Measurements from ENCODE around the gene OTOP2. TPM values are rescaled to one million over a fixed set of nuclear protein-coding genes. Genes with fewer than 3 reads are reported as not detected.

The OTOP2 gene
- polyA plus RNA-seq, 1 experiment: not detected

GRCh38 chr17:74939534-74939933 is 15.5 kb downstream of the OTOP2 start:
- DNase-seq (ENCODE audit: low read depth, low spot score): no peak
- H3K27ac ChIP-seq (ENCODE audit: low read depth, low read length): no peak overlapping the region
- no peaks in the 10 kb centered on the region; the same call in 1 of the 2 replicates for H3K9me3 ChIP-seq (ENCODE audit: control insufficient read depth, insufficient read depth, low read length)
- H3K27me3 ChIP-seq (ENCODE audit: control insufficient read depth, insufficient read depth, low read length): peaks cover 67% of the 10 kb centered on the region
- POLR2A ChIA-PET: no interaction called here
- H3K4me3 ChIP-seq (ENCODE audit: low read depth, low read length): no peak overlapping the region
- CTCF ChIA-PET: interaction anchor here (1.6 kb wide), 1 partner anchor 18 kb away, joined by 6 read pairs; no protein-coding TSS in a partner anchor
- no peak for TF ChIP-seq CTCF (IDR thresholded peaks at IDR 0.05; ENCODE audit: low read depth, low read length)

DNA sequence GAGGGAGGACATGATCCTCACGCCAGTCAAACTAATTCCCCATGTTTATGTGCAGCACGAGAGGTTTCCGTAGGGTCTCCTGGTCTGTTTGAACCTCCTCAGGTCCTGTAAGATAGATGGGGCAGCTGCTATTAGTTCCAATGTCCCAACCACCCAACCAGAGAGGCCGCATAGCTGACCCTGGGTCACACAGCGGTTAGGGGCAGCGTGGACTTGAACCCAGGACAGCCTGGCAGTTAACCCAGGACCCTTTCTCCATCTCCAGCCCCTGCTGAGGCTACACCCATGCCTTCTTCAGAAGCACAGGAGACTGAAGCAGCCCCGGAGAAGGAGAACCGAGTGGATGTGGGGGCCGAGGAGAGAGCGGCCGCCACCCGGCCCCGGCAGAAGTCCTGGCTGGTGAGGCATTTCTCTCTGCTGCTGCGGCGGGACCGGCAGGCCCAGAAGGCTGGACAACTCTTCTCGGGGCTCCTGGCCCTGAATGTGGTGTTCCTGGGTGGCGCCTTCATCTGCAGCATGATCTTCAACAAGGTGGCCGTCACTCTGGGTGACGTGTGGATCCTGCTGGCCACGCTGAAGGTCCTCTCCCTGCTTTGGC is 17.2 kb downstream of the OTOP2 start:
- no peak overlapping the region for H3K27ac ChIP-seq (ENCODE audit: low read depth, low read length)

DNA sequence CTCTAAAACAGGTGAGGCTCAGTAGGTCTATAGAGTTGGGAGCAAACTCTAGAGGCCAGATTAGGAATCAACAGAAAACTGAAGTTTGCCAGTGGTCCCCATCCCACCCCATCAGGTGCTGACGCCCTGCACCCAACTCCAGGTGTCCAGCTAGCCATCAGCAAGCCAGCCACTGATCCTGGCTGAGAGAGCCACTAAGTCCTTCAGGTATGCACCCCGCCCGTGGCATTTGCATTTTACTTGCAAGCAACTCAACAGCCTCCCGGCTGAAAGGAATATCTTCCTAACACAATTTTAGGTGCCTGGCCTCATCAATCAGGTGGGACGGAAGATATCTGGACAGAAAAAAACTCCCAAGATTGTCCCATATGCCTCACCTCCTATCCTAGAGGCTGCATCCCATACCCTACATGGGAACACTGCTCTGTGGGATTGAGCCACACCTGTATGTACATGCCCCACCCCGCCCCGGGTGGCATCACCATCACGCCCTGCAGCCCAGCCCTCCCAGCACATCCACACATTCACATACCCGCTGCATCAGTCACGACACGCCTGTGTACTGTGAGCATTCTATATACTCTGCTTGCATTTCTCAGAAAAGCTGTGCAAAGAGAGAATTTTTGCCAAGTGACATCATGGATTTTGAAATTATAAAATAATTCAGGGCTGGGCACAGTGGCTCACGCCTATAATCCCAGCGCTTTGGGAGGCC is 19.9 kb downstream of the OTOP2 start:
- H3K9me3 ChIP-seq (ENCODE audit: control insufficient read depth, insufficient read depth, low read length): no peaks in the 10 kb centered on the region; the same call in 1 of the 2 replicates
- ChIA-PET POLR2A (no interaction called here), CTCF (interaction anchor here (2.3 kb wide), 1 partner anchor 17 kb away, joined by 12 read pairs; no protein-coding TSS in a partner anchor)
- TF ChIP-seq CTCF (IDR thresholded peaks at IDR 0.05; ENCODE audit: low read depth, low read length): no peak
- no peak overlapping the region for H3K4me3 ChIP-seq (ENCODE audit: low read depth, low read length)
- DNase-seq (ENCODE audit: low read depth, low spot score): no peak
- H3K27ac ChIP-seq (ENCODE audit: low read depth, low read length): no peak overlapping the region
- peaks cover 38% of the 10 kb centered on the region for H3K27me3 ChIP-seq (ENCODE audit: control insufficient read depth, insufficient read depth, low read length)

More for the DNA sequence above, 17.2 kb downstream of the OTOP2 start:
- Histone ChIP-seq H3K4me3 (ENCODE audit: low read depth, low read length) (no peak overlapping the region), H3K27me3 (ENCODE audit: control insufficient read depth, insufficient read depth, low read length) (peaks cover 57% of the 10 kb centered on the region), H3K9me3 (ENCODE audit: control insufficient read depth, insufficient read depth, low read length) (no peaks in the 10 kb centered on the region)
- ChIA-PET CTCF (no interaction called here), POLR2A (no interaction called here)
- no peak for TF ChIP-seq CTCF (IDR thresholded peaks at IDR 0.05; ENCODE audit: low read depth, low read length)
- no peak for DNase-seq (ENCODE audit: low read depth, low spot score)

DNA sequence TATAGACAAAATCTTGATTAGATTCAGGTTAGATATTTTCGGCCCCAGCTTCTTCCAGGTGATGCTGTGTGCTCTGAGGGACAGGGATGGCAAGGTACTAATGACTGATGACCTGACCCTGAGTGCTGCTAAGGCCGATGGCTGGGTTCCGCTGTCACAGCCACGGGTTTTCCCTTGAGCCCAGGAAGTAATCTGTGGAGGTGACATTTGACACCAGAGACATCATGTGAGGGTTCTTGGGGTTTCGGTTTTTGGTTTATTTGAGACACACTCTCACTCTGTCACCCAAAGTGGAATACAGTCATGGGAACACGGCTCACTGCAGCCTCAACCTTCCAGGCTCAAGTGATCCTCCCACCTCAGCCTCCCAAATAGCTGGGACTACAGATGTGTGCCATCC is 21.5 kb downstream of the OTOP2 start:
- CTCF ChIA-PET: interaction anchor here (0.7 to 2.3 kb wide), 3 partner anchors 10 to 16 kb away, joined by 3 to 12 read pairs (median 3); no protein-coding TSS in a partner anchor
- Histone ChIP-seq H3K27me3 (ENCODE audit: control insufficient read depth, insufficient read depth, low read length) (peaks cover 43% of the 10 kb centered on the region), H3K4me3 (ENCODE audit: low read depth, low read length) (no peak overlapping the region), H3K27ac (ENCODE audit: low read depth, low read length) (no peak overlapping the region), H3K9me3 (ENCODE audit: control insufficient read depth, insufficient read depth, low read length) (no peaks in the 10 kb centered on the region; the same call in 1 of the 2 replicates)
- POLR2A ChIA-PET: interaction anchor here (0.8 kb wide), 1 partner anchor 72 kb away, joined by 3 read pairs; no protein-coding TSS in a partner anchor
- no peak for TF ChIP-seq CTCF (IDR thresholded peaks at IDR 0.05; ENCODE audit: low read depth, low read length)
- no peak for DNase-seq (ENCODE audit: low read depth, low spot score)

DNA sequence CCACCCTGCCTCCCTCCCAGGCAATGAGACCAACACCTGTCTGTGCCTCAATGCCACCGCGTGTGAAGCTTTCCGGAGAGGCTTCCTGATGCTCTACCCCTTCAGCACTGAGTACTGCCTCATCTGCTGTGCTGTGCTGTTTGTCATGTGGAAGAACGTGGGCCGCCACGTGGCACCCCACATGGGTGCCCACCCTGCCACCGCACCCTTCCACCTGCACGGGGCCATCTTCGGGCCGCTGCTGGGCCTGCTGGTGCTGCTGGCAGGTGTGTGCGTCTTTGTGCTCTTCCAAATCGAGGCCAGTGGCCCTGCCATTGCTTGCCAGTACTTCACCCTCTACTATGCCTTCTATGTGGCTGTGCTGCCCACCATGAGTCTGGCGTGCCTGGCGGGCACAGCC is 22.6 kb downstream of the OTOP2 start:
- no peaks in the 10 kb centered on the region; the same call in 1 of the 2 replicates for H3K9me3 ChIP-seq (ENCODE audit: control insufficient read depth, insufficient read depth, low read length)
- no peak for TF ChIP-seq CTCF (IDR thresholded peaks at IDR 0.05; ENCODE audit: low read depth, low read length)
- CTCF ChIA-PET: interaction anchor here (2.3 kb wide), 1 partner anchor 14 kb away, joined by 12 read pairs; no protein-coding TSS in a partner anchor
- POLR2A ChIA-PET: no interaction called here
- DNase-seq (ENCODE audit: low read depth, low spot score): no peak
- no peak overlapping the region for H3K27ac ChIP-seq (ENCODE audit: low read depth, low read length)
- H3K4me3 ChIP-seq (ENCODE audit: low read depth, low read length): no peak overlapping the region
- H3K27me3 ChIP-seq (ENCODE audit: control insufficient read depth, insufficient read depth, low read length): peaks cover 41% of the 10 kb centered on the region
